Measurements from ENCODE around the gene GALNT18. TPM values are rescaled to one million over a fixed set of nuclear protein-coding genes. Genes with fewer than 3 reads are reported as not detected.

GALNT18 gene
- total RNA-seq, 4 donors from 2014 or later: 7.8 to 57.1 (median 17.8) TPM

DNA sequence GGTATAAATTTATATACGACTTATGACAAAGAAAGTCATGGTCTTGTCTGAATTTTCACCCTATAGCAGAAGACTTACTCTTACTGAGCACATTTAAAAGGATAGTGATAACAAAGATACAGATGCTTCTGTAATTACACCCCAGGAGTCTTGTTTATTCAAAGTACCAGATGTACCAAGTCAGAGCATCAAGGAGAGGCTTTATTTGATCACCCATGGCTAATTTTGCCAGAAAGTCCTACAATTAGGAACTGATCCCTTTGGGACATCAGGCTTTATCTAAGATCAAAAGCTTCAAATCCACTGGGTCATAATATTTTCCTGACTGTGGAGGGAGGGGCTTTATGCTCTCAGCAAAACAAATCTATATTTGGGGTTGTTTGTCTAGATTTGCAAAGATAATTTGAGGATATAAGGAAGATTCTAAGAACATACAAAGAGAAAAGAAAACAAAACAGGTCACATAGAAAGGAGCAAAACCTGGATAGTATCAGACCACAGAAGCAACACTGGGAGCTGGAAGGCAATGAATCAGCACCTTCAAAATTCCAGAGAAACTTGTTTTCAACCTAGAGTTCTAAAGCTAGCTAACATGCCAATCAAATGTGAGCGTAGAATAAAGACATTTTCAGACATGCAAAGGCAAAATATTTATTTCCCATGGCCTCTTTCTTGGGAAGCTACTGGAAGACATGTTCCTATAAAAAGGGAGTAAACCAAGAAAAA lies 143.9 kb downstream of the GALNT18 start:
- TF ChIP-seq, protein P1, sequence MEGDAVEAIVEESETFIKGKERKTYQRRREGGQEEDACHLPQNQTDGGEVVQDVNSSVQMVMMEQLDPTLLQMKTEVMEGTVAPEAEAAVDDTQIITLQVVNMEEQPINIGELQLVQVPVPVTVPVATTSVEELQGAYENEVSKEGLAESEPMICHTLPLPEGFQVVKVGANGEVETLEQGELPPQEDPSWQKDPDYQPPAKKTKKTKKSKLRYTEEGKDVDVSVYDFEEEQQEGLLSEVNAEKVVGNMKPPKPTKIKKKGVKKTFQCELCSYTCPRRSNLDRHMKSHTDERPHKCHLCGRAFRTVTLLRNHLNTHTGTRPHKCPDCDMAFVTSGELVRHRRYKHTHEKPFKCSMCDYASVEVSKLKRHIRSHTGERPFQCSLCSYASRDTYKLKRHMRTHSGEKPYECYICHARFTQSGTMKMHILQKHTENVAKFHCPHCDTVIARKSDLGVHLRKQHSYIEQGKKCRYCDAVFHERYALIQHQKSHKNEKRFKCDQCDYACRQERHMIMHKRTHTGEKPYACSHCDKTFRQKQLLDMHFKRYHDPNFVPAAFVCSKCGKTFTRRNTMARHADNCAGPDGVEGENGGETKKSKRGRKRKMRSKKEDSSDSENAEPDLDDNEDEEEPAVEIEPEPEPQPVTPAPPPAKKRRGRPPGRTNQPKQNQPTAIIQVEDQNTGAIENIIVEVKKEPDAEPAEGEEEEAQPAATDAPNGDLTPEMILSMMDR (IDR thresholded peaks at IDR 0.05; ENCODE audit: low read depth): no peak

DNA sequence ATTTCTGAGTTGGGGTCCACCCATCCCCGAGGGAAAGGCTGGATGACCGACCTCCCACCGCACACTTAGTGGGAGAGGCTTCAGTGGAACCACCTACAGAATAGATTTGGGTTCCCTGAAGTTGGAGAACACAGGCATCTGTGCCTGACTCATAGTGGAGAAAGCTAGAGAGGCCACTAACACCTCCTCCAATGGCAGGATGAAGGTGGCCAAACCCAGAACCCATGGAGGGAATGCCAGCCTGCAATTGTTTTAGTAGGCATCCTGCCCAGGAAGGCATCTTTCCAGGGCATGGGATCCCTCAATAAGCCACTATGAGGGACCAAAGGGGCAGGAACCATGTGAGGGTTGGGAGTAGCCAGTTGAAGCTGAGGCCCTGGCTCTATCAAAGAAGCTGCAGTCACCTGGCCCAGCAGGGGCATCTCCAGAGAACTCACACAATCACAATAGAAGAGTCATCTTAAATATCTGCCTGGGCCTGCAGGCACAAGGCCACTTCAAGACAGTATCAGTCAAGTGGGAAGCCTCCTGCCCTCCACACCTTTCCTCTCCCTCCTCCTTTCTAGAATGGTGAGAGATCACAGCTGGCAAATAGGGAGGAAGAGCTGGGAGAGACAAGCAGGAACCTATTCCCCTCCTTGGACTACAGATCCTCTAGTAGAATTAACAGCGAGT lies 144.7 kb downstream of the GALNT18 start:
- TF ChIP-seq, protein P1 (IDR thresholded peaks at IDR 0.05; ENCODE audit: low read depth): no peak

DNA sequence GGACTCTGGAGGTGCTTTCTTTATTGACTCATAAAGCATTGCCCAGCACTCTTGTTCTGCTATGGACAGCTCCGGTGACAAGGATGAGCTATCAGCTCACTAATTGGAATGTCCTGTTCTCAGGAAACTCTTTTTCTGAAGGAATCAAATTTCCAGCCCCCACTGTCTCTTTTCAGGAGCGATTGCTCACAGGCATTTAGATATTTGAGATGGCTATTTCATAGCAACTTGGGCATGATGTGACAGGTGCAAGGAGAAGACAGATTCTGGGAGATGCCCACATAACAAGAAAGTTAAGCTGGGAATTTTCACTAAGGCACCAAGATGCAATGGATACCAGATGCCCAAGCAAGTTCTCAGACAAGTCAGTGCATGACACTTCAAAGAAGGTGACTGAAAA lies 145.3 kb downstream of the GALNT18 start:
- TF ChIP-seq, protein P1 (IDR thresholded peaks at IDR 0.05; ENCODE audit: low read depth): no peak

DNA sequence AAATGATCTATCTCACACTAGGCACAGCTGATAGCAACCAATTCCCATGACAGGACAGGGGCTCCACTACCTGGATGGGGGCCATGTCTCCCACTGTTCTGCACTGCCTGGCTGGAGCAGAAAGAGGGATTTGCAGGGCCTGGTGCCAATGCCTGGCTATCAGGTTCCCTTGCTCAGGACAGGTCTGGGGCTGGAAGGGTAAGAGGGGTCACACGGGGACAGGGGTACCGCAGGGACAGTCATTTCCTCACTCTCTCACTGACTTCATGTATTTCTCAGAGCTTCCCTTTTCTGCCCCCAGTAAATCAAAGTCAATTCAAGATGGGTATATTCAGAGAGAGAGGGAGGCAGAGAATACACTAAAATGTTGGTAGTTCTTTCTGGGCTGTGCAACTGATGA lies 149.7 kb downstream of the GALNT18 start:
- TF ChIP-seq, protein P1 (IDR thresholded peaks at IDR 0.05; ENCODE audit: low read depth): no peak

DNA sequence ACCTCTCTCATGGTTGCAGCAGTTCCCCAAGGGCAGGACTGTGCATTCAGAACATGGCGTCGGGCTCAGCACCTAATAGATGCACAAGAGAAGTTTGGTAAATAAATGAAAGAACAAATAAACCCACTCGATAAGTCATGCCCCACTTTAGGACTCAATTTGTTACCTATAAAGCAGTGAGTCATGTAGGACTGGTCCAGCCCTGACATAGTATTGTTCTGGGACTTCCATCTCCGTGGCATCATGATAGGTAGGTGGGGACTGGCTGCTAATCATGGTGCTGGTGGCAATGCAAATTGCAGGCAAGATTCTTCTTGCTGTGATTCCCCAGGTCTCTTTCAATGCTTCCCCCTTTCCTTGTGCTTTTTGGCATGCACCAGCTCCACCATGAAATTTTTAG lies 150.6 kb downstream of the GALNT18 start:
- TF ChIP-seq, protein P1 (IDR thresholded peaks at IDR 0.05; ENCODE audit: low read depth): no peak

DNA sequence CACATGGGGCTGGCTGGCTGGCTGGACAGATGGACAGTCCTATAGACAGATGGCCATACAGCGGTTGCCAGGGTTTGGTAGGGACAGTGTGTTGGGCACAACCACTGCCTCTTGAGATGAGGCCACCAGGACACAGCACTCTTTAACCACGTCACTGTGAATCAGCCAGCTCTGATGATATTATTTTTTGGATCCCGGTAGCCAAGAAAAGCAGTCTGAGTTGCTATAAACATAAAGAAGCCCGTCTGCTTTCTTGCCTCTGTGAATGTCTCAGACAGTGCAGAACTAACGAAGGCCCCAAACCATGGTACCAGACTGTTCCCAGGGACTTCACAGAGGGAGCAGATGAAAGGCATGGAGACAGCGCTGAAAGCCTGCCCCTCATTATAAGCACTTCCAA lies 152.9 kb downstream of the GALNT18 start:
- TF ChIP-seq, protein P1 (IDR thresholded peaks at IDR 0.05; ENCODE audit: low read depth): no peak

DNA sequence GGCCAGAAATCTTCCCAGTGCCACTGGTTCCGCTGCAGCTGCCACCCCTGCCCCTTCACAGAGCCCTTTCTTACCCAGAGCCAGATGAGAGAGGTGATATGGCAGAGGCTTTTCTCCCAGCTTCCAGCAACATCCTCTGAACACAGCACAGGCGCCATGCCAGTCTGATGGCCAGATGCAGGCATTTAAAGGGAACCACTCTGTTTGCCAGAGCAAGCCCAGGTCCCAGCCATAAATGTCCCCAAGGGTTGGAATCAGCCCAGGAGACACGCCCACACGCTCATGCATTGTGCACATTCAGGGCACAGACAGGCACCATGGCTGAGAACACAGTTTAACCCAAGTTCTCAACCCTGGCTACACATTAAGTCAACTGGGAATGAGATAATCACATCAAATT lies 154.5 kb downstream of the GALNT18 start:
- TF ChIP-seq, protein P1 (IDR thresholded peaks at IDR 0.05; ENCODE audit: low read depth): no peak

All from subcutaneous adipose tissue (tissue), 4 donors.